Measurements from ENCODE around the gene PKP2. TPM values are rescaled to one million over a fixed set of nuclear protein-coding genes. Genes with fewer than 3 reads are reported as not detected.
A peak's percentile ranks its signal among the peaks of the same experiment; 100 is the strongest.

Gene PKP2
- polyA plus RNA-seq, 4 donors, result 16.1 to 22.5 (median 19.3) TPM

- DNase-seq (ENCODE audit: low read depth in 4 of 4, low spot score in 2 of 4), result no peak
Measured at GRCh38 chr12:32821710-32822109, 74.9 kb downstream of the PKP2 start.

- no peak for DNase-seq (ENCODE audit: low read depth in 4 of 4, low spot score in 2 of 4)
Measured at GRCh38 chr12:32821293-32821692, 75.3 kb downstream of the PKP2 start.

- no peak for DNase-seq (ENCODE audit: low read depth in 4 of 4, low spot score in 2 of 4)
Measured at GRCh38 chr12:32820376-32820931, 76.1 kb downstream of the PKP2 start.

GRCh38 chr12:32819424-32819823, 77.2 kb downstream of the PKP2 start:
- DNase-seq (ENCODE audit: low read depth in 4 of 4, low spot score in 2 of 4), result no peak

GRCh38 chr12:32811686-32812392, 84.7 kb downstream of the PKP2 start:
- no peak for DNase-seq (ENCODE audit: low read depth in 4 of 4, low spot score in 2 of 4)

- DNase-seq (ENCODE audit: low read depth in 4 of 4, low spot score in 2 of 4), result no peak
Measured at GRCh38 chr12:32809846-32810245, 86.7 kb downstream of the PKP2 start.

GRCh38 chr12:32809196-32809595, 87.4 kb downstream of the PKP2 start:
- no peak for DNase-seq (ENCODE audit: low read depth in 4 of 4, low spot score in 2 of 4)

GRCh38 chr12:32804301-32804700, 92.3 kb downstream of the PKP2 start:
- no peak for DNase-seq (ENCODE audit: low read depth in 4 of 4, low spot score in 2 of 4)

GRCh38 chr12:32801269-32801980, 95.2 kb downstream of the PKP2 start:
- no peak for DNase-seq (ENCODE audit: low read depth in 4 of 4, low spot score in 2 of 4)

- DNase-seq (ENCODE audit: low read depth in 4 of 4, low spot score in 2 of 4), result no peak
Measured at GRCh38 chr12:32794281-32794680, 102.3 kb downstream of the PKP2 start.

GRCh38 chr12:32789916-32790315, 106.7 kb downstream of the PKP2 start:
- DNase-seq (ENCODE audit: low read depth in 4 of 4, low spot score in 2 of 4), result no peak

GRCh38 chr12:32789446-32789845, 107.1 kb downstream of the PKP2 start:
- no peak for DNase-seq (ENCODE audit: low read depth in 4 of 4, low spot score in 2 of 4)

GRCh38 chr12:32788405-32788804, 108.2 kb downstream of the PKP2 start:
- DNase-seq (ENCODE audit: low read depth in 4 of 4, low spot score in 2 of 4), result no peak

GRCh38 chr12:32785557-32785956, 111.0 kb downstream of the PKP2 start:
- DNase-seq (ENCODE audit: low read depth in 4 of 4, low spot score in 2 of 4), result no peak

- DNase-seq (ENCODE audit: low read depth in 4 of 4, low spot score in 2 of 4), result no peak
Measured at GRCh38 chr12:32783029-32783428, 113.5 kb downstream of the PKP2 start.

- DNase-seq (ENCODE audit: low read depth in 4 of 4, low spot score in 2 of 4), result peak; percentile 15 to 26 (median 20)
Measured at GRCh38 chr12:32780071-32780470, 116.5 kb downstream of the PKP2 start.

- DNase-seq (ENCODE audit: low read depth in 4 of 4, low spot score in 2 of 4), result no peak
Measured at GRCh38 chr12:32777691-32778175, 118.8 kb downstream of the PKP2 start.

- no peak for DNase-seq (ENCODE audit: low read depth in 4 of 4, low spot score in 2 of 4)
Measured at GRCh38 chr12:32777159-32777558, 119.4 kb downstream of the PKP2 start.

- no peak for DNase-seq (ENCODE audit: low read depth in 4 of 4, low spot score in 2 of 4)
Measured at GRCh38 chr12:32776258-32776657, 120.3 kb downstream of the PKP2 start.

GRCh38 chr12:32773691-32774090, 122.9 kb downstream of the PKP2 start:
- DNase-seq (ENCODE audit: low read depth in 4 of 4, low spot score in 2 of 4), result no peak

GRCh38 chr12:32770141-32770540, 126.4 kb downstream of the PKP2 start:
- no peak for DNase-seq (ENCODE audit: low read depth in 4 of 4, low spot score in 2 of 4)

GRCh38 chr12:32768518-32768917, 128.1 kb downstream of the PKP2 start:
- DNase-seq (ENCODE audit: low read depth in 4 of 4, low spot score in 2 of 4), result no peak

Measured in left renal cortex interstitium (tissue), 4 donors.